Body of pancreas (tissue), 4 donors: ENCODE measurements around the gene SLC51B. TPM values are rescaled to one million over a fixed set of nuclear protein-coding genes. Genes with fewer than 3 reads are reported as not detected.

Experiments used
- ATAC-seq: fragments of 150-250 bp; one replicate; pipeline ENCODE4 v1.9.1; 2016
- DNase-seq, 4 donors: peaks; one replicate each; pipeline ENCODE4 v3.0.0-alpha.2; 2019
- H3K27ac ChIP-seq, 4 donors: fragments of 200-600 bp; sonication (generic); 1 replicate in 3 of 4; 2 replicates in 1 of 4; pipeline versions ENCODE4 v1.5.1 to v1.6.1; 2016 to 2019; ENCODE audit warnings: mild to moderate bottlenecking in 1 of 4, mixed read lengths in 1 of 4, moderate library complexity in 1 of 4
- H3K27me3 ChIP-seq, 2 donors: fragments of 200-600 bp; sonication (generic); one replicate each; pipeline ENCODE4 v1.6.0; 2016; ENCODE audit warnings: mild to moderate bottlenecking in 1 of 2
- H3K36me3 ChIP-seq, 2 donors: fragments of 200-600 bp; sonication (generic); replicated peaks in 1 of 2; 2 replicates each; pipeline ENCODE4 v1.5.1; 2016; ENCODE audit warnings: low read depth in 2 of 2; ENCODE audit not compliant: insufficient read depth in 1 of 2
- H3K4me1 ChIP-seq: fragments of 200-600 bp; sonication (generic); one replicate; pipeline ENCODE4 v1.6.0; 2016
- H3K4me3 ChIP-seq, 2 donors: fragments of 200-600 bp; sonication (generic); 1 replicate in 1 of 2; 2 replicates in 1 of 2; pipeline ENCODE4 v1.5.1; 2016 to 2019
- H3K9me3 ChIP-seq, 3 donors: fragments of 200-600 bp; sonication (generic); 1 replicate in 2 of 3; 2 replicates in 1 of 3; pipeline ENCODE4 v1.5.1; 2016
- POLR2A ChIP-seq, 3 donors: fragments of 450-650 bp; IDR thresholded peaks; one replicate each; pipeline ENCODE4 v1.6.1; 2016; ENCODE audit warnings: antibody characterized with exemption in 3 of 3, mild to moderate bottlenecking in 2 of 3
- WGBS, 2 donors: methylation state at CpG; one replicate each; pipeline ENCODE4 v1.1.5; 2017; 5-methylcytosine and 5-hydroxymethylcytosine counted together
- intact Hi-C: fragments of 100-400 bp; cut with DNase I; formaldehyde crosslinking; loops from one replicate; pipeline ENCODE4 v1.15.1; 2023
- total RNA-seq, 2 donors: library from RNA; depleted of rRNA; stranded (reverse); fragments of >200 nt; gene quantifications; one replicate each; pipeline ENCODE4 v1.1.0, GENCODE V29; 2016
- TF ChIP-seq, protein P1 (sequence below), 7 experiments: fragments of 450-650 bp in 4 of 7; fragments of 200-600 bp in 3 of 7; sonication (generic) in 3 of 7; IDR thresholded peaks; one replicate each; pipeline ENCODE4 v1.5.1; 2016 to 2019; ENCODE audit warnings: antibody characterized with exemption in 7 of 7

Gene SLC51B
- total RNA-seq: not detected

- Histone ChIP-seq H3K27me3 (no peaks in the 10 kb centered on the region), H3K27ac (peak within 1 kb of the TSS in 2 of 4 donors; percentile 19 to 26), H3K9me3 (no peaks in the 10 kb centered on the region), H3K4me3 (no peak within 1 kb of the TSS), H3K4me1 (peaks cover 23% of the 10 kb centered on the region), H3K36me3 (no peaks in the 10 kb centered on the region)
- TF ChIP-seq, protein P1, sequence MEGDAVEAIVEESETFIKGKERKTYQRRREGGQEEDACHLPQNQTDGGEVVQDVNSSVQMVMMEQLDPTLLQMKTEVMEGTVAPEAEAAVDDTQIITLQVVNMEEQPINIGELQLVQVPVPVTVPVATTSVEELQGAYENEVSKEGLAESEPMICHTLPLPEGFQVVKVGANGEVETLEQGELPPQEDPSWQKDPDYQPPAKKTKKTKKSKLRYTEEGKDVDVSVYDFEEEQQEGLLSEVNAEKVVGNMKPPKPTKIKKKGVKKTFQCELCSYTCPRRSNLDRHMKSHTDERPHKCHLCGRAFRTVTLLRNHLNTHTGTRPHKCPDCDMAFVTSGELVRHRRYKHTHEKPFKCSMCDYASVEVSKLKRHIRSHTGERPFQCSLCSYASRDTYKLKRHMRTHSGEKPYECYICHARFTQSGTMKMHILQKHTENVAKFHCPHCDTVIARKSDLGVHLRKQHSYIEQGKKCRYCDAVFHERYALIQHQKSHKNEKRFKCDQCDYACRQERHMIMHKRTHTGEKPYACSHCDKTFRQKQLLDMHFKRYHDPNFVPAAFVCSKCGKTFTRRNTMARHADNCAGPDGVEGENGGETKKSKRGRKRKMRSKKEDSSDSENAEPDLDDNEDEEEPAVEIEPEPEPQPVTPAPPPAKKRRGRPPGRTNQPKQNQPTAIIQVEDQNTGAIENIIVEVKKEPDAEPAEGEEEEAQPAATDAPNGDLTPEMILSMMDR (IDR thresholded peaks at IDR 0.05): no peak
- no peak for TF ChIP-seq POLR2A (IDR thresholded peaks at IDR 0.05)
- 51 to 59% methylated on average over 7 of the region's 7 CpGs for WGBS, 2 donors
- intact Hi-C loops: no loop called here
- peak; percentile 25 for ATAC-seq
- peak in 1 of 4 donors; percentile 43 for DNase-seq
These were observed at the start of gene SLC51B for GRCh38 chr15:65044724-65045481. Gene SLC51B (plus strand): TSS chr15:65045387. CDS start chr15:65050005, 4,618 bp downstream.

DNA sequence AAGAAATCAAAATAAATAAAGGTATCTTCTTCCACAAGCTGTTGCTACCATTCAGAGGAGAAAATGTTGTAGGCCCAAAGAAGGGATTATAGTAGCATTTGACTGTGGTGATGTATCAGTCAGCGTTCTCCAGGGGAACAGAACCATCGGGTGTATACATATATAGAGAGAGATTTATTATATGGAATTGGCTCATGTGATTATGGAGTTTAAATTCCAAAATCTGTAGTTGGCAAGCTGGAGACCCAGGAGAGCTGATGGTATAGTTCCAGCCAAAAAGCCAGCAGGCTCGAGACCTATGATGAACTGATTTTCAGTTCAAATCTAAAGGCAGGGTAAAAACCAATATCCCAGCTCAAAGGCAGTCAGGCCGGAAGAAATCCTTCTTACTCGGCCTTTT, 48.1 kb upstream of the SLC51B start:
- WGBS, 2 donors: 77 to 82% methylated on average over 5 of the region's 5 CpGs
- ATAC-seq (no peak), DNase-seq (no peak)
- Histone ChIP-seq H3K9me3 (no peaks in the 10 kb centered on the region), H3K4me3 (no peak overlapping the region), H3K27me3 (no peaks in the 10 kb centered on the region), H3K27ac (no peak overlapping the region), H3K4me1 (no peaks in the 10 kb centered on the region), H3K36me3 (no peaks in the 10 kb centered on the region)
- intact Hi-C loops: no loop called here
- TF ChIP-seq, protein P1 (IDR thresholded peaks at IDR 0.05): no peak
- no peak for TF ChIP-seq POLR2A (IDR thresholded peaks at IDR 0.05)

- TF ChIP-seq, protein P1 (IDR thresholded peaks at IDR 0.05): no peak
- TF ChIP-seq POLR2A (IDR thresholded peaks at IDR 0.05): no peak
- intact Hi-C loops: no loop called here
- H3K27me3 ChIP-seq: no peaks in the 10 kb centered on the region
- no peaks in the 10 kb centered on the region for H3K9me3 ChIP-seq
- H3K4me1 ChIP-seq: no peaks in the 10 kb centered on the region
- no peak for ATAC-seq
- DNase-seq: no peak
- no peaks in the 10 kb centered on the region for H3K36me3 ChIP-seq
- 83 to 93% methylated on average over 4 of the region's 4 CpGs for WGBS, 2 donors
- H3K4me3 ChIP-seq: no peak overlapping the region
- H3K27ac ChIP-seq: no peak overlapping the region
These were observed 47.3 kb upstream of the SLC51B start for GRCh38 chr15:64997745-64998375.

- no peak for ATAC-seq
These were observed 40.2 kb upstream of the SLC51B start for GRCh38 chr15:65004993-65005392.

More at GRCh38 chr15:65004993-65005392, 40.2 kb upstream of the SLC51B start:
- intact Hi-C loops: no loop called here
- Histone ChIP-seq H3K27ac (no peak overlapping the region), H3K27me3 (no peaks in the 10 kb centered on the region), H3K36me3 (no peaks in the 10 kb centered on the region), H3K4me3 (no peak overlapping the region), H3K9me3 (no peaks in the 10 kb centered on the region), H3K4me1 (no peaks in the 10 kb centered on the region)
- no peak for DNase-seq
- 83 to 87% methylated on average over 3 of the region's 3 CpGs for WGBS, 2 donors
- TF ChIP-seq POLR2A (IDR thresholded peaks at IDR 0.05): no peak
- TF ChIP-seq, protein P1 (IDR thresholded peaks at IDR 0.05): no peak
